K562 (cell line): ENCODE results near the gene SKOR1. TPM values are rescaled to one million over a fixed set of nuclear protein-coding genes. Genes with fewer than 3 reads are reported as not detected.

Source experiments
- CREM ChIP-seq: IDR thresholded peaks from 2 replicates; pipeline ENCODE4 v1.6.1; 2014; ENCODE audit warnings: antibody characterized with exemption, low read depth
- CTBP1 ChIP-seq: fragments of 450-650 bp; IDR thresholded peaks from 2 replicates; pipeline ENCODE4 v1.6.1; 2016; ENCODE audit warnings: borderline replicate concordance
- DNMT1 ChIP-seq: fragments of 450-650 bp; IDR thresholded peaks from 2 replicates; pipeline ENCODE4 v1.6.1; 2016; ENCODE audit warnings: antibody characterized with exemption, mild to moderate bottlenecking
- FOXA3 ChIP-seq, 2 experiments: fragments of 450-650 bp in 1 of 2; sonication (generic) in 1 of 2; formaldehyde crosslinking; IDR thresholded peaks in 1 of 2; conservative IDR thresholded peaks in 1 of 2; 2 replicates each; pipeline versions ENCODE4 v1.4.0 to v1.8.0; 2020 to 2022; ENCODE audit warnings: mild to moderate bottlenecking in 2 of 2, missing genetic modification reagents in 1 of 2
- FOXP4 ChIP-seq: sonication (generic); formaldehyde crosslinking; IDR thresholded peaks from 2 replicates; pipeline ENCODE4 v1.8.0; 2022; ENCODE audit warnings: mild to moderate bottlenecking, missing genetic modification reagents, borderline replicate concordance
- HBP1 ChIP-seq: fragments of 450-650 bp; formaldehyde crosslinking; IDR thresholded peaks from 2 replicates; pipeline ENCODE4 v1.4.0; 2022; ENCODE audit warnings: missing genetic modification characterization
- HDAC8 ChIP-seq: fragments of 450-650 bp; IDR thresholded peaks from 2 replicates; pipeline ENCODE4 v1.6.1; 2016; ENCODE audit warnings: mild to moderate bottlenecking, missing genetic modification characterization, moderate library complexity, missing compliant biosample characterization
- HMBOX1 ChIP-seq: sonication (generic); IDR thresholded peaks from 2 replicates; pipeline ENCODE4 v1.6.1; 2016
- KHSRP ChIP-seq: fragments of 450-650 bp; IDR thresholded peaks from 2 replicates; pipeline ENCODE4 v1.6.1; 2017
- NFE2L1 ChIP-seq: fragments of 450-650 bp; IDR thresholded peaks from 2 replicates; pipeline ENCODE4 v1.6.1; 2016; ENCODE audit warnings: missing genetic modification characterization, low read depth, mild to moderate bottlenecking, missing compliant biosample characterization, moderate library complexity, borderline replicate concordance
- RAD21 ChIP-seq, 2 experiments: fragments of 250-450 bp in 1 of 2; fragments of 450-650 bp in 1 of 2; sonication (Bioruptor Pico) in 1 of 2; formaldehyde crosslinking in 1 of 2; IDR thresholded peaks in 1 of 2; conservative IDR thresholded peaks in 1 of 2; 2 replicates each; pipeline versions ENCODE4 v1.4.0 to v1.8.0; 2020 to 2022; ENCODE audit warnings: mild to moderate bottlenecking in 2 of 2, moderate library complexity in 1 of 2
- SMAD1 ChIP-seq: fragments of 150-350 bp; IDR thresholded peaks from 2 replicates; pipeline ENCODE4 v1.6.1; 2014; ENCODE audit warnings: low read length, low read depth; ENCODE audit not compliant: partially characterized antibody
- SMARCE1 ChIP-seq: fragments of 450-650 bp; IDR thresholded peaks from 2 replicates; pipeline ENCODE4 v1.7.1; 2016; ENCODE audit warnings: mild to moderate bottlenecking
- ZBTB43 ChIP-seq: sonication (generic); formaldehyde crosslinking; IDR thresholded peaks from 2 replicates; pipeline ENCODE4 v1.8.0; 2023; ENCODE audit warnings: mild to moderate bottlenecking, missing genetic modification reagents
- ZC3H11A ChIP-seq: IDR thresholded peaks from 2 replicates; pipeline ENCODE4 v1.6.1; 2012; ENCODE audit warnings: low read depth, low read length, improper control_type of control experiment
- ZNF780A ChIP-seq: fragments of 250-450 bp; sonication (Bioruptor Pico); IDR thresholded peaks from 2 replicates; pipeline ENCODE4 v1.5.0; 2021; ENCODE audit warnings: mild to moderate bottlenecking
- polyA plus RNA-seq, 8 experiments: library from polyadenylated mRNA; depleted of rRNA in 4 of 8; stranded (reverse) in 5 of 8; unstranded in 3 of 8; fragments of >200 nt; fragmentation: Nextera tagmentation in 2 of 8; fragmentation: Illumina TruSeq in 1 of 8; extraction: Ambion mirVana in 2 of 8; extraction: Trizol in 1 of 8; gene quantifications; 2 replicates each; pipeline versions ENCODE4 v1.2.1 to v1.2.3, GENCODE V29; 2011 to 2014; ENCODE audit warnings: inconsistent platforms in 1 of 8, missing spikeins in 1 of 8
- total RNA-seq, 7 experiments: library from RNA; depleted of rRNA in 6 of 7; stranded (reverse); fragments of >200 nt in 6 of 7; fragmentation: Illumina TruSeq in 2 of 7; extraction: Trizol in 2 of 7; gene quantifications; 2 replicates each; pipeline versions ENCODE4 v1.2.1 to v1.2.3, GENCODE V29; 2011 to 2021; ENCODE audit warnings: low replicate concordance in 1 of 7

Gene SKOR1
- total and polyA plus RNA-seq, 9 of the 15 experiments (the other 6 are each of a cell fraction or from before 2014, with no cell fraction given), result 0.04 to 0.41 (median 0.09) TPM; not detected in 3

GRCh38 chr15:67794832-67795574 lies 30.3 kb upstream of the SKOR1 start (continued):
- TF ChIP-seq HMBOX1 (no peak), ZNF780A (no peak), NFE2L1 (tag) (no peak), DNMT1 (no peak), SMAD1 (peak; percentile 93), SMARCE1 (0 out of 2 replicates have a peak, but pooled peaks have one; percentile 18), CREM (no peak), HBP1 (no peak), FOXA3 (CRISPR knock-in tag; conservative IDR thresholded peaks at IDR 0.05 in 1 of 2, IDR thresholded peaks at IDR 0.05 in 1 of 2) (no peak), HDAC8 (tag) (no peak), RAD21 (CRISPR knock-in tag; conservative IDR thresholded peaks at IDR 0.05 in 1 of 2, IDR thresholded peaks at IDR 0.05 in 1 of 2) (peak in 1 of 2 experiments; percentile 27; a peak in 1 of 4 replicates), KHSRP (no peak), CTBP1 (0 out of 2 replicates have a peak, but pooled peaks have one; percentile 30), ZBTB43 (no peak), FOXP4 (CRISPR knock-in tag) (no peak), ZC3H11A (no peak)
